Suprapubic skin (tissue), 4 donors: ENCODE data around the gene CABLES1. TPM values are rescaled to one million over a fixed set of nuclear protein-coding genes. Genes with fewer than 3 reads are reported as not detected.

Source experiments
- DNase-seq, 2 donors: peaks; one replicate each; pipeline ENCODE4 v3.0.0-alpha.2; 2019; ENCODE audit warnings: low spot score in 2 of 2
- H3K27ac ChIP-seq: fragments of 200-600 bp; sonication (generic); one replicate; pipeline ENCODE4 v1.5.1; 2019
- H3K27me3 ChIP-seq: fragments of 200-600 bp; sonication (generic); one replicate; pipeline ENCODE4 v1.5.1; 2019
- H3K36me3 ChIP-seq: fragments of 200-600 bp; sonication (generic); one replicate; pipeline ENCODE4 v1.5.1; 2019
- H3K4me1 ChIP-seq: fragments of 200-600 bp; sonication (generic); one replicate; pipeline ENCODE4 v1.5.1; 2019
- H3K4me3 ChIP-seq: fragments of 200-600 bp; sonication (generic); one replicate; pipeline ENCODE4 v1.5.1; 2019; ENCODE audit warnings: mild to moderate bottlenecking
- H3K9me3 ChIP-seq: fragments of 200-600 bp; sonication (generic); one replicate; pipeline ENCODE4 v1.5.1; 2019
- CTCF ChIP-seq, 2 donors: fragments of 200-600 bp in 1 of 2; fragments of 450-650 bp in 1 of 2; sonication (generic) in 1 of 2; IDR thresholded peaks; one replicate each; pipeline ENCODE4 v1.5.1; 2016 to 2019; ENCODE audit warnings: antibody characterized with exemption in 2 of 2, mild to moderate bottlenecking in 1 of 2, moderate library complexity in 1 of 2
- EP300 ChIP-seq: sonication (generic); formaldehyde crosslinking; IDR thresholded peaks from one replicate; pipeline ENCODE4 v1.6.1; 2017; ENCODE audit warnings: antibody characterized with exemption
- POLR2A ChIP-seq, 2 donors: fragments of 450-650 bp; IDR thresholded peaks; one replicate each; pipeline ENCODE4 v1.6.1; 2017; ENCODE audit warnings: antibody characterized with exemption in 2 of 2, mild to moderate bottlenecking in 2 of 2, moderate library complexity in 2 of 2
- POLR2AphosphoS5 ChIP-seq, 3 donors: sonication (generic); formaldehyde crosslinking; IDR thresholded peaks; one replicate each; pipeline ENCODE4 v1.6.1; 2017; ENCODE audit warnings: antibody characterized with exemption in 3 of 3
- WGBS: methylation state at CpG from one replicate; pipeline ENCODE4 v1.1.5; 2018; 5-methylcytosine and 5-hydroxymethylcytosine counted together
- total RNA-seq, 4 donors: library from RNA; depleted of rRNA; stranded (reverse); fragments of >200 nt; gene quantifications; one replicate each; pipeline ENCODE4 v1.1.0, GENCODE V29; 2016

The CABLES1 gene
- total RNA-seq, 4 donors from 2014 or later: 24.9 to 42.2 (median 38.0) TPM

- H3K27ac ChIP-seq: peak overlapping the region; percentile 32
- H3K4me1 ChIP-seq: peaks cover 20% of the 10 kb centered on the region
- H3K36me3 ChIP-seq: no peaks in the 10 kb centered on the region
- WGBS: 13% methylated on average over 5 of the region's 5 CpGs
- H3K27me3 ChIP-seq: no peaks in the 10 kb centered on the region
- no peak for DNase-seq
- H3K4me3 ChIP-seq: no peak overlapping the region
- no peaks in the 10 kb centered on the region for H3K9me3 ChIP-seq
- TF ChIP-seq CTCF (IDR thresholded peaks at IDR 0.05) (no peak), POLR2A (IDR thresholded peaks at IDR 0.05) (no peak), POLR2AphosphoS5 (IDR thresholded peaks at IDR 0.05) (no peak), EP300 (no peak)
These were observed 20.4 kb upstream of the CABLES1 start for GRCh38 chr18:23114911-23115310.

- no peak overlapping the region for H3K4me3 ChIP-seq
- no peaks in the 10 kb centered on the region for H3K9me3 ChIP-seq
- H3K27ac ChIP-seq: no peak overlapping the region
- H3K36me3 ChIP-seq: no peaks in the 10 kb centered on the region
- DNase-seq: no peak
- TF ChIP-seq EP300 (no peak), POLR2A (IDR thresholded peaks at IDR 0.05) (no peak), POLR2AphosphoS5 (IDR thresholded peaks at IDR 0.05) (no peak)
- no peaks in the 10 kb centered on the region for H3K27me3 ChIP-seq
- 23% methylated on average over 5 of the region's 5 CpGs for WGBS
- H3K4me1 ChIP-seq: peaks cover 20% of the 10 kb centered on the region
These were observed 19.6 kb upstream of the CABLES1 start for GRCh38 chr18:23115683-23116096.

GRCh38 chr18:23121133-23121532 is 14.2 kb upstream of the CABLES1 start:
- peak in 1 of 2 donors; percentile 39 for DNase-seq
- H3K27ac ChIP-seq: no peak overlapping the region
- H3K27me3 ChIP-seq: no peaks in the 10 kb centered on the region
- no peaks in the 10 kb centered on the region for H3K9me3 ChIP-seq
- H3K4me3 ChIP-seq: no peak overlapping the region
- no peaks in the 10 kb centered on the region for H3K36me3 ChIP-seq
- H3K4me1 ChIP-seq: peaks cover under 1% of the 10 kb centered on the region
- 87% methylated on average over 8 of the region's 8 CpGs for WGBS
- TF ChIP-seq POLR2A (IDR thresholded peaks at IDR 0.05) (no peak), POLR2AphosphoS5 (IDR thresholded peaks at IDR 0.05) (no peak), EP300 (no peak), CTCF (IDR thresholded peaks at IDR 0.05) (no peak)

GRCh38 chr18:23122334-23123229 is 12.7 kb upstream of the CABLES1 start:
- Histone ChIP-seq H3K4me3 (no peak overlapping the region), H3K27ac (no peak overlapping the region), H3K4me1 (peaks cover 13% of the 10 kb centered on the region), H3K9me3 (no peaks in the 10 kb centered on the region), H3K27me3 (no peaks in the 10 kb centered on the region), H3K36me3 (no peaks in the 10 kb centered on the region)
- peak in 1 of 2 donors; percentile 29 for DNase-seq
- WGBS: 83% methylated on average over 15 of the region's 15 CpGs
- TF ChIP-seq CTCF (IDR thresholded peaks at IDR 0.05) (no peak), EP300 (no peak), POLR2AphosphoS5 (IDR thresholded peaks at IDR 0.05) (no peak), POLR2A (IDR thresholded peaks at IDR 0.05) (no peak)

- DNase-seq: peak in 1 of 2 donors; percentile 22
- WGBS: 54% methylated on average over 11 of the region's 11 CpGs
- Histone ChIP-seq H3K36me3 (no peaks in the 10 kb centered on the region), H3K4me1 (peaks cover 13% of the 10 kb centered on the region), H3K27ac (no peak overlapping the region), H3K4me3 (no peak overlapping the region), H3K27me3 (no peaks in the 10 kb centered on the region), H3K9me3 (no peaks in the 10 kb centered on the region)
- TF ChIP-seq CTCF (IDR thresholded peaks at IDR 0.05) (no peak), EP300 (no peak), POLR2AphosphoS5 (IDR thresholded peaks at IDR 0.05) (no peak), POLR2A (IDR thresholded peaks at IDR 0.05) (no peak)
These were observed 8.8 kb upstream of the CABLES1 start for GRCh38 chr18:23126376-23127056.
